NCI-H2171 treated with DMSO at 0.1 percent for 48 hours (cell line): ENCODE measurements around the gene ACAT1.
"Not testable (repeated sequence)": the region's sequence is repeated elsewhere in the genome, so short reads cannot be mapped to it uniquely, and the experiment has no call there.

Source experiments
- DNase-seq: peaks from one replicate; lab custom pipeline; 2025; lab: John Stamatoyannopoulos, UW

Gene ACAT1

GRCh38 chr11:108121274-108122155, at the start of gene ACAT1:
ACAT1 (plus strand) TSS chr11:108121567; CDS start chr11:108121607, 40 bp downstream.
- peak; percentile 87 for DNase-seq

- DNase-seq = no peak
These were observed 36.6 kb upstream of the ACAT1 start for GRCh38 chr11:108084811-108085210.

GRCh38 chr11:108085672-108086071, 35.7 kb upstream of the ACAT1 start:
- DNase-seq = no peak

- no peak for DNase-seq
These were observed 29.2 kb upstream of the ACAT1 start for GRCh38 chr11:108092134-108092533.

GRCh38 chr11:108093128-108093904, 28.1 kb upstream of the ACAT1 start:
- no peak for DNase-seq

- no peak for DNase-seq
These were observed 24.2 kb upstream of the ACAT1 start for GRCh38 chr11:108097179-108097578.

- DNase-seq = no peak
These were observed 20.1 kb upstream of the ACAT1 start for GRCh38 chr11:108101090-108101775.

- no peak for DNase-seq
These were observed 10.2 kb upstream of the ACAT1 start for GRCh38 chr11:108111126-108111525.

- DNase-seq = no peak
These were observed 9.3 kb upstream of the ACAT1 start for GRCh38 chr11:108112057-108112456.

- peak; percentile 18 for DNase-seq
These were observed 5.7 kb upstream of the ACAT1 start for GRCh38 chr11:108115500-108116140.

GRCh38 chr11:108117746-108118371, 3.5 kb upstream of the ACAT1 start:
- DNase-seq = peak; percentile 82

- not testable (repeated sequence) for DNase-seq
These were observed 462 bp upstream of the ACAT1 start for GRCh38 chr11:108120936-108121273.

- DNase-seq = peak; percentile 52
These were observed 830 bp downstream of the ACAT1 start for GRCh38 chr11:108122166-108122628.

- DNase-seq = no peak
These were observed 3.7 kb downstream of the ACAT1 start for GRCh38 chr11:108125096-108125495.

- no peak for DNase-seq
These were observed 7.4 kb downstream of the ACAT1 start for GRCh38 chr11:108128772-108129171.

GRCh38 chr11:108131993-108132392, 10.6 kb downstream of the ACAT1 start:
- no peak for DNase-seq

- DNase-seq = not testable (repeated sequence)
These were observed 11.7 kb downstream of the ACAT1 start for GRCh38 chr11:108132993-108133538.

GRCh38 chr11:108135845-108136544, 14.6 kb downstream of the ACAT1 start:
- DNase-seq = peak; percentile 31

GRCh38 chr11:108137212-108137611, 15.8 kb downstream of the ACAT1 start:
- no peak for DNase-seq

- no peak for DNase-seq
These were observed 20.9 kb downstream of the ACAT1 start for GRCh38 chr11:108142304-108142703.
